Colonic mucosa (tissue), 4 donors: ENCODE data around the gene EVI5. TPM values are rescaled to one million over a fixed set of nuclear protein-coding genes. Genes with fewer than 3 reads are reported as not detected.

Source experiments
- DNase-seq: peaks from one replicate; pipeline ENCODE4 v3.0.0-alpha.2; 2020
- H3K27ac ChIP-seq: fragments of 200-600 bp; one replicate; pipeline ENCODE4 v1.8.0; 2021
- H3K27me3 ChIP-seq: fragments of 200-600 bp; one replicate; pipeline ENCODE4 v1.8.0; 2021
- H3K36me3 ChIP-seq: fragments of 200-600 bp; one replicate; pipeline ENCODE4 v1.8.0; 2021
- H3K4me1 ChIP-seq: fragments of 200-600 bp; one replicate; pipeline ENCODE4 v1.8.0; 2021; ENCODE audit warnings: mild to moderate bottlenecking
- H3K4me3 ChIP-seq: fragments of 200-600 bp; one replicate; pipeline ENCODE4 v1.8.0; 2021
- H3K9ac ChIP-seq, 2 donors: one replicate each; pipeline ENCODE4 v1.7.0; 2013; ENCODE audit warnings: control low read depth in 2 of 2, low read depth in 2 of 2, low read length in 2 of 2
- H3K9me3 ChIP-seq: fragments of 200-600 bp; one replicate; pipeline ENCODE4 v1.8.0; 2021
- CTCF ChIP-seq: fragments of 200-600 bp; IDR thresholded peaks from one replicate; pipeline ENCODE4 v1.8.0; 2022; ENCODE audit warnings: antibody characterized with exemption, mild to moderate bottlenecking
- intact Hi-C: fragments of 100-400 bp; cut with DNase I; formaldehyde crosslinking; loops from one replicate; pipeline ENCODE4 v1.14.1; 2022
- total RNA-seq, 2 donors: library from RNA; stranded (reverse); fragmentation: NEBNext Ultra II Directional in 1 of 2; extraction: Animal tissue kit (Norgen Biotek cat#: 25700) in 1 of 2; gene quantifications; one replicate each; pipeline ENCODE4 v1.2.1, GENCODE V29; 2021
- donor health status: healthy.
- donor health status: DM: no; HTN: no; CAD: no.
- donor health status: DM: no; HTN: no; CAD: no.

The EVI5 gene
- total RNA-seq, 2 donors from 2014 or later = 23.9 to 29.0 TPM

- no peak overlapping the region for H3K9ac ChIP-seq
- no peak overlapping the region for H3K4me3 ChIP-seq
- H3K27me3 ChIP-seq = no peaks in the 10 kb centered on the region
- no peak for TF ChIP-seq CTCF
- intact Hi-C loops = no loop called here
- no peaks in the 10 kb centered on the region for H3K36me3 ChIP-seq
- no peaks in the 10 kb centered on the region for H3K9me3 ChIP-seq
- peak overlapping the region; percentile 5 for H3K27ac ChIP-seq
- no peaks in the 10 kb centered on the region for H3K4me1 ChIP-seq
- peak; percentile 78 for DNase-seq
Observed at GRCh38 chr1:92804721-92805201, 19.9 kb upstream of the EVI5 start.

- no peak for DNase-seq
- intact Hi-C loops = no loop called here
Observed at GRCh38 chr1:92803140-92803887, 18.4 kb upstream of the EVI5 start.

GRCh38 chr1:92797961-92798360 is 13.1 kb upstream of the EVI5 start:
- H3K36me3 ChIP-seq = no peaks in the 10 kb centered on the region
- no peak for TF ChIP-seq CTCF
- no peak overlapping the region for H3K27ac ChIP-seq
- DNase-seq = no peak
- intact Hi-C loops = no loop called here
- H3K27me3 ChIP-seq = no peaks in the 10 kb centered on the region
- no peak overlapping the region for H3K9ac ChIP-seq
- H3K4me1 ChIP-seq = no peaks in the 10 kb centered on the region
- no peak overlapping the region for H3K4me3 ChIP-seq
- H3K9me3 ChIP-seq = no peaks in the 10 kb centered on the region

More at GRCh38 chr1:92803140-92803887, 18.4 kb upstream of the EVI5 start:
- H3K9me3 ChIP-seq = no peaks in the 10 kb centered on the region
- no peaks in the 10 kb centered on the region for H3K36me3 ChIP-seq
- TF ChIP-seq CTCF = no peak
- H3K27me3 ChIP-seq = no peaks in the 10 kb centered on the region
- H3K9ac ChIP-seq = no peak overlapping the region
- H3K4me3 ChIP-seq = no peak overlapping the region
- H3K4me1 ChIP-seq = no peaks in the 10 kb centered on the region
- no peak overlapping the region for H3K27ac ChIP-seq

- Histone ChIP-seq H3K27me3 (no peaks in the 10 kb centered on the region), H3K9me3 (no peaks in the 10 kb centered on the region), H3K27ac (no peak overlapping the region), H3K9ac (no peak overlapping the region), H3K4me3 (no peak overlapping the region), H3K4me1 (no peaks in the 10 kb centered on the region), H3K36me3 (no peaks in the 10 kb centered on the region)
- DNase-seq = no peak
- intact Hi-C loops = no loop called here
- no peak for TF ChIP-seq CTCF
Observed at GRCh38 chr1:92797297-92797696, 12.4 kb upstream of the EVI5 start.

GRCh38 chr1:92795166-92795565 is 10.3 kb upstream of the EVI5 start:
- H3K9ac ChIP-seq = no peak overlapping the region
- intact Hi-C loops = no loop called here
- no peak for DNase-seq
- H3K4me1 ChIP-seq = peaks cover 6% of the 10 kb centered on the region
- no peaks in the 10 kb centered on the region for H3K9me3 ChIP-seq
- no peak overlapping the region for H3K4me3 ChIP-seq
- no peak overlapping the region for H3K27ac ChIP-seq
- H3K36me3 ChIP-seq = no peaks in the 10 kb centered on the region
- TF ChIP-seq CTCF = no peak
- H3K27me3 ChIP-seq = no peaks in the 10 kb centered on the region
